IPS-NIHi7 (cell line): Measurements from ENCODE around the gene TMEM131.
"Not testable (repeated sequence)": the region's sequence is repeated elsewhere in the genome, so short reads cannot be mapped to it uniquely, and the experiment has no call there.

ENCODE experiments used
- DNase-seq: peaks from one replicate; pipeline ENCODE4 v3.0.0; 2012; ENCODE audit warnings: mixed read lengths; ENCODE audit errors: extremely low spot score

Gene TMEM131

GRCh38 chr2:97868986-97869721 lies 126.6 kb downstream of the TMEM131 start:
- DNase-seq, result peak; percentile 62

GRCh38 chr2:97863829-97864228 lies 131.9 kb downstream of the TMEM131 start:
- no peak for DNase-seq

GRCh38 chr2:97861177-97861576 lies 134.6 kb downstream of the TMEM131 start:
- DNase-seq, result no peak

GRCh38 chr2:97858442-97858841 lies 137.3 kb downstream of the TMEM131 start:
- peak; percentile 54 for DNase-seq

- no peak for DNase-seq
These were observed 138.2 kb downstream of the TMEM131 start for GRCh38 chr2:97857553-97857952.

GRCh38 chr2:97853057-97853456 lies 142.7 kb downstream of the TMEM131 start:
- DNase-seq, result not testable (repeated sequence)

- no peak for DNase-seq
These were observed 144.6 kb downstream of the TMEM131 start for GRCh38 chr2:97851172-97851571.

- DNase-seq, result no peak
These were observed 145.7 kb downstream of the TMEM131 start for GRCh38 chr2:97849881-97850528.

- DNase-seq, result no peak
These were observed 147.4 kb downstream of the TMEM131 start for GRCh38 chr2:97848306-97848705.

- not testable (repeated sequence) for DNase-seq
These were observed 149.0 kb downstream of the TMEM131 start for GRCh38 chr2:97846716-97847115.

GRCh38 chr2:97845818-97846217 lies 149.9 kb downstream of the TMEM131 start:
- DNase-seq, result no peak

GRCh38 chr2:97845133-97845532 lies 150.6 kb downstream of the TMEM131 start:
- DNase-seq, result no peak

- DNase-seq, result no peak
These were observed 151.4 kb downstream of the TMEM131 start for GRCh38 chr2:97844311-97844859.

- DNase-seq, result no peak
These were observed 155.6 kb downstream of the TMEM131 start for GRCh38 chr2:97840198-97840597.

GRCh38 chr2:97834610-97835009 lies 161.1 kb downstream of the TMEM131 start:
- DNase-seq, result no peak

GRCh38 chr2:97831121-97831520 lies 164.6 kb downstream of the TMEM131 start:
- no peak for DNase-seq

- not testable (repeated sequence) for DNase-seq
These were observed 166.5 kb downstream of the TMEM131 start for GRCh38 chr2:97829255-97829654.

GRCh38 chr2:97827013-97827412 lies 168.7 kb downstream of the TMEM131 start:
- not testable (repeated sequence) for DNase-seq

GRCh38 chr2:97826266-97826847 lies 169.4 kb downstream of the TMEM131 start:
- not testable (repeated sequence) for DNase-seq

- DNase-seq, result not testable (repeated sequence)
These were observed 171.7 kb downstream of the TMEM131 start for GRCh38 chr2:97824011-97824410.

- DNase-seq, result not testable (repeated sequence)
These were observed 173.9 kb downstream of the TMEM131 start for GRCh38 chr2:97821862-97822261.

GRCh38 chr2:97819754-97820153 lies 176.0 kb downstream of the TMEM131 start:
- DNase-seq, result peak; percentile 26

- DNase-seq, result no peak
These were observed 179.3 kb downstream of the TMEM131 start for GRCh38 chr2:97816411-97816810.
